NCI-H345 treated with DMSO at 0.1 percent for 48 hours (cell line): ENCODE measurements around the gene SYNDIG1L.
"Not testable (repeated sequence)": the region's sequence is repeated elsewhere in the genome, so short reads cannot be mapped to it uniquely, and the experiment has no call there.

Experiments used
- DNase-seq: peaks from one replicate; lab custom pipeline; 2025; ENCODE audit not compliant: unreplicated experiment; lab: John Stamatoyannopoulos, UW

Gene SYNDIG1L

GRCh38 chr14:74403619-74404417, 22.2 kb downstream of the SYNDIG1L start:
- no peak for DNase-seq

- DNase-seq, result no peak
Observed at GRCh38 chr14:74402401-74403251, 23.4 kb downstream of the SYNDIG1L start.

DNA sequence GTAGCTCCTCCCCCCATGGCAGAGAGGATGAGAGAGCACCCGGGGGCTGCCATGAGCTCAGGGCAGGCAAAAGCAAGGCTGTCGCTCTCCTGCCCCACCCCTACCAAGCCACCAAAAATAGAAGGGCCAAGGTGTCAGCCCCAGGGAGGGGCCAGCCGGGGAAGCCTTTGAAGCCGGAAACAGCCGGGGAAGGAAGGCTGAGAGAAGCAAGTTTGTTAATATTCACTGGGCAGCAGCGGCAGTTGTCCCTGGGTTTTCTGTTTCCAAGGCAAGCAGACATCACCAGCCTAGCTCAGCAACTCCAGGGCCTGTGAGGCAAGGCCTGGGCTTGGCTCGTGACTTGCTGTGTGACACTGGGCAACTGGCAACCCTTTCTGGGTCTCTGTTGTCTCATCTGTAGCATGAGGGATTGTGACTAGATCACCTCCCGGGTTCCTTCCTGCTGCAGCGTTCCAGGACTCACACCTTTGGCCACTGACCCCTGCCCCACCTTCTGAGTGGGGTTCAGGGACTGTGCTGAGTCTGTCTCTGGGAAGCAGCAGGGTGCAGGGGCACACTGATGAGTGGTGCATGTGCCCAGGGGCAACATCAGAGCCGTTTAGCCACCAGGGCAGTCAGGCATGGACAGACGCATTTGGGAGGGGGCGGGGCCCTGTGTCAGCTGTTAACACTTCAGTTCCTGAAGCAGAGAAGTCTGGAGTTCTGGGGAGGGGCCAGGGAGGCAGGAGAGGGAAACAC, 24.3 kb downstream of the SYNDIG1L start:
- no peak for DNase-seq

DNA sequence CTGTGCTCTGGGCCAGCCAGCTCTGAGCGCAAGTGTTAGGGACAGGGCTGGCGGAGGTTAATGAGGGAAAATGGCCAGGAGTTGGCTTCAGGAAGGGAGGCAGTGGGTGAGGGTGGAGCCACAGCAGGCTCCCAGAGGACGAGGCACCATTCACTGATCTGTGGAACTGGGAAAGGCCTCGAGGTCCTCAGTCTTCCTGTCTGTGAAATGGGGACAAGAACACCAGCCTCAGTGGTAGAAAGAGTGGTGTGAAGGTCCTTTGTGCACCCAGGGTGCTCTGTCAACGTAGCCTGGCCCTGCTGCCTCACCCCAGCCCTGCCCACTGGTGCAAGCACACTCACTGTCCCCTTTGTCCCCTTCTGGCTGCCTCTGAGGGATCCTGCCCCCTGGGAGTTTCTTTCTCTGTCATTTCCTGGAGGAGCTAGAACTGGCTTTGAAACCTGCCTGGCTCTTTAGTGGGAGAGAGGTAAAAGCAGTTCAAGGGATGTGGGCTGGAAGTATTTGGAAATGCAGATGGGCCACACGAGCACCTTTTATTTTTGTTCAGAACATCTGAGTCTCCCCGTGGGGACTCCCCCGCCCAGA, 25.0 kb downstream of the SYNDIG1L start:
- no peak for DNase-seq

DNA sequence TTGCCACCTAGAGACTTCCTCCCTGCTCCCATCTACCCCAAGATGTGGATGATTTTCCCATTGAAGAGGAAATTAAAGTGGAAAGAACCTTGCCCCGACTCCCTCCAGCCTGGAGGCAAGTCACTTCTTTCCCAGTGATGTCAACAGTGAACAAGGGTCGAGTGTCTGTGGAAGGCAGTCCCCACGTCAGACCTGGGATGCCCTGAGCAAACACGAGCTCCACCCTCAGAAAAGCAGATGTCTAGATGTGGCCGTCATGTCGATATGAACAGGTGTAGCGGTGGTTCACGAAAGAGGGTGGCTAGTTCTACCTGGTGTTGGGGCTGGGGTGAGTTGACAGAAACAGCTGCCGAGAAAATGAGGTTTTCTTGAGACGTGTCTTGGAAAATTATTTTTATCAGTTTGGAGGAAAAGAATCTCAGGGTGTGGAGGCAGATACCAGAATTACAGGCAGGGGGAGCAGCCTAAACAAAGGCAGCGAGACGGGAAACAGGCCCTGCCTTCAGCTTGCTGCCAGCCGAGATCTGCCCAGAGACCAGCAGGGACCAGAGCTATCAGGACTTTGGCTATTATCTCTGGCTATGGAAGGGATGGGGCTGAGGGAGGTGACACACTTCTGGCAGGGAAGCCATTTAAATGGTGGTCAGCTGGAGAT, 25.9 kb downstream of the SYNDIG1L start:
- DNase-seq, result no peak

GRCh38 chr14:74395094-74395493, 30.9 kb downstream of the SYNDIG1L start:
- DNase-seq, result no peak

- no peak for DNase-seq
Observed at GRCh38 chr14:74394549-74394948, 31.5 kb downstream of the SYNDIG1L start.

- DNase-seq, result no peak
Observed at GRCh38 chr14:74392616-74393570, 33.1 kb downstream of the SYNDIG1L start.

DNA sequence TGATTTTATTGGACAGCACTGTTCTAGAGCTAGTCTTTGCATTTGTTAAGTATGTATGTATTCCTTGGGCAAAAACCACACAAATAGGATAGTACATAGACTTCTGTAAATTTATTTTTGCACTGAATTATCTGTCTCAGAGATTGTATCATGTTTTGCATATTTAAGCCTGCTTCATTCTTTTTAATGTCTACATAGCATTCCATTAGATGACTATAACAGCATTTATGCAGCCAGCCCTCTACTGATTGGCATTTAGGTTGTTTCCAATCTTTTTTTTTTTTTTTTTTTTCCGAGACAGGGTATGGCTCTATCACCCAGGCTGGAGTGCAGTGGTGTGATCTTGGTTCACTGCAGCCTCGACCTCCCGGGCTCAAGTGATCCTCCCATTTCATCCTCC, 34.5 kb downstream of the SYNDIG1L start:
- DNase-seq, result no peak

- not testable (repeated sequence) for DNase-seq
Observed at GRCh38 chr14:74390505-74390904, 35.5 kb downstream of the SYNDIG1L start.

DNA sequence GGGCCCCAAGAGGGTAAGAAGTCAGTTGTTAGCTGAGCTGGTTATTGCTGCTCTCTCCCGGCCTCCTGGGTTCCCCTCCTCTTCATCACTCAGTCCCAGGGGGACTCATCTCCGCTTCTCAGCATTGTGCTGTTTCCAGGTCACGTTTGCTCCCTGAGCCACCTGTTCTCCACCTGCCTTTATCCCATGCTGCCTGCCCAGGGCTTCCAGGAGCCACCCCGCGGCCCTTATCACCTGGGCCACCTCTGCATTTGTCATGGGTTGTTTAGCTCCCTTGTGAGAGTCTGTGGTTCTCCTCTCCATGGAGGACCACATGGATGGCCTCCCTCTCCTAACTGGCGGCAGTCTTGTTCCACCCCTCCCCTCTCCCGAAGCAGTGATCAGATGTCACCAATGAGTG, 36.0 kb downstream of the SYNDIG1L start:
- no peak for DNase-seq

GRCh38 chr14:74382231-74382630, 43.8 kb downstream of the SYNDIG1L start:
- DNase-seq, result no peak

- DNase-seq, result not testable (repeated sequence)
Observed at GRCh38 chr14:74381571-74381970, 44.4 kb downstream of the SYNDIG1L start.

DNA sequence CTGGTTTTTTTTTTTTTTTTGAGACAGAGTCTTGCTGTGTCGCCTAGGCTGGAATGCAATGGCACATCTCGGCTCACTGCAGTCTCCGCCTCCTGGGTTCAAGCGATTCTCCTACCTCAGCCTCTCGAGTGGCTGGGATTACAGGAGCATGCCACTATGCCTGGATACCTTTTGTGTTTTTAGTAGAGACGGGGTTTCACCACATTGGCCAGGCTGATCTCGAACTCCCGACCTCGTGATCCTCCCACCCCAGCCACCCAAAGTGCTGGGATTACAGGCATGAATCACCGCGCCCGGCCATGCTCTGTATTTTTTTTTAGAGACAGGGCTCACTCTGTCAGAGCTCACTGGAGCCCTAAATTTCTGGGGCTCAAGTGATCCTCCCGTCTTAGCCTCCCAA, 45.2 kb downstream of the SYNDIG1L start:
- no peak for DNase-seq

- DNase-seq, result no peak
Observed at GRCh38 chr14:74380172-74380571, 45.8 kb downstream of the SYNDIG1L start.

DNA sequence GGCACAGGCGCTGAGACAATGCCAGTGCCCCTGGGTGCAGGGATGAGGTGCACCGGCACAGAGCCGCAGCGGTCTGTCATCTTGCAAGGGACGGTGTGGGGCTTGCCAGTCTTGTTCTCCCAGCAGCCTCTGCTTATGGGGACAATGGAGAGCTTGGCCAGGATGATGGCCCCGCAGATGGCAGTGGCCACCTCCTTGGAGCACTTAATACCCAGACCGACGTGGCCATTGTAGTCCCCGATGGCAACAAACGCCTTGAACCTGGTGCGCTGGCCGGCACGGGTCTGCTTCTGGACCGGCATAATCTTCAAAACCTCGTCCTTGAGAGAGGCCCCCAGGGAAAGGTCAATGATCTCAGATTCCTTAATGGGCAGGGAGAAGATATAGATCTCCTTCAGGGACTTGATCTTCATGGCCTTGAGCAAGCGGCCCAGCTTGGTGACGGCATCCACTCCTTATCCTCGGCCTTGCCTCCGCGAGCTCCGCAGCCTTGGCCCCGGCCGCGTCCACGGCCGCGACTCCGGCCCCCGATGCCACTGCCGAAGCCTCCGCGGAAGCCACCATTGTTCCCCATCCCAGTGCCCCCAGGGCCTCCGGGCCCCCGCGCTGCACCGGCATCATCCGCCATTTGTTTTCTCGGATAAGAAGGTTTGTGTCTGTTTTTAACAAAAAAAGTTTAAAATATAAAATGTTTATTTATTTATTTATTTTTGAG, 47.9 kb downstream of the SYNDIG1L start:
- no peak for DNase-seq

DNA sequence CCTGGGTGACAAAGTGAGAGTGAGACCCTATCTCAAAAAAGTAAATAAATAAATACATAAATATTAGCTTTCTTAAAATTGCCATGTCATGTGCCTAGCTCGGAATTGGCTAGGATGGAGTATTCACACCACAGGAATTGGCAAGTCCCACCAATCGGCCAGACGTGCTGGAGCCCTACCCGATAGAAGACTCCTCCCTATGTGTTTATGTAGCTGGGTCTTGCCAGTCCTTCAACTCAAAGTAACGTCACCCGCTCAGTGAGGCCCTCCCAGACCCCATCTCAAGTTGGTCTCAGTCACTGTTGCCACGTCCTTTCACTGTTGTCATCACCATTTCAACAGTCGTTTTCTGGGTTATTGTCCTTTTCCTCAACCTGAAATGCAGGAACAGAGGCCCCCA, 57.6 kb downstream of the SYNDIG1L start:
- DNase-seq, result no peak

DNA sequence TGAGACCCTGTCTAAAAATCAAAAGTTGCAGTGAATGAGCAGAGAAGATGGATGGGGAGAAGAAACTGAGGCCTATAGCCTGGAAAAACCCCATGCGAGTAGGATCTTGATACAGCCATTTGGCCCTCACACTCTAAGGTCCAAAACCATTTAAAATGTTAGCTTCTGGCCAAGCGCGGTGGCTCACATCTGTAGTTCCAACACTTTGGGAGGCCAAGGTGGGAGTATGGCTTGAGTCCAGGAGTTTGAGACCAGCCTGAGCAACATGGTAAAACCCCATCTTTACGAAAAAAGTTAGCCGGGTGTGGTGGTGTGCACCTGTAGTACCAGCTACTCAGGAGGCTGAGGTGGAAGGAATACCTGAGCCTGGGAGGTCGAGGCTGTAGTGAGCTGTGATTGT, 58.0 kb downstream of the SYNDIG1L start:
- DNase-seq, result no peak
